CD4-positive, alpha-beta T cell (primary cell): ENCODE measurements around the gene CFAP126. TPM values are rescaled to one million over a fixed set of nuclear protein-coding genes. Genes with fewer than 3 reads are reported as not detected.
"Not testable (repeated sequence)": the region's sequence is repeated elsewhere in the genome, so short reads cannot be mapped to it uniquely, and the experiment has no call there.

Experiments used
- ATAC-seq: fragments of 200-7000 bp; cut with Tn5 transposase; one replicate; pipeline ENCODE4 v1.10.0; 2022; ENCODE audit warnings: mild to moderate bottlenecking; ENCODE audit not compliant: poor library complexity
- CTCF ChIA-PET: fragments of 350-600 bp; sonication (Branson Sonifier 250); formaldehyde crosslinking; loops from one replicate; lab custom pipeline; 2021; ENCODE audit warnings: antibody characterized with exemption, inconsistent platforms; lab: Charles Lee
- POLR2A ChIA-PET: fragments of 350-600 bp; sonication (Branson Sonifier 250); formaldehyde crosslinking; loops from one replicate; lab custom pipeline; 2021; ENCODE audit warnings: antibody characterized with exemption, inconsistent platforms; lab: Charles Lee
- DNase-seq, 14 experiments: peaks; one replicate each; pipeline ENCODE4 v3.0.0-alpha.2; 2013 to 2020; ENCODE audit warnings: mixed read lengths in 2 of 14
- H3K27ac ChIP-seq, 2 donors: one replicate each; pipeline versions ENCODE4 v1.5.1 to v1.7.0; 2013; ENCODE audit warnings: low read length in 2 of 2, low read depth in 1 of 2, mild to moderate bottlenecking in 1 of 2
- H3K27me3 ChIP-seq, 2 experiments: 1 replicate in 1 of 2; 2 replicates in 1 of 2; pipeline versions ENCODE4 v1.6.1 to v1.7.0; 2013; ENCODE audit warnings: low read length in 2 of 2, control low read depth in 1 of 2, mild to moderate bottlenecking in 1 of 2, moderate library complexity in 1 of 2; ENCODE audit not compliant: insufficient read depth in 2 of 2, control insufficient read depth in 1 of 2
- H3K36me3 ChIP-seq: one replicate; pipeline ENCODE4 v1.6.1; 2013; ENCODE audit warnings: low read length, control low read depth; ENCODE audit not compliant: insufficient read depth
- H3K4me1 ChIP-seq: one replicate; pipeline ENCODE4 v1.6.1; 2013; ENCODE audit warnings: low read length, control low read depth; ENCODE audit not compliant: insufficient read depth
- H3K4me3 ChIP-seq: one replicate; pipeline ENCODE4 v1.5.1; 2013; ENCODE audit warnings: mild to moderate bottlenecking, low read length, moderate library complexity
- H3K9me3 ChIP-seq, 2 experiments: 1 replicate in 1 of 2; 2 replicates in 1 of 2; pipeline versions ENCODE4 v1.6.1 to v1.7.0; 2013; ENCODE audit warnings: low read length in 2 of 2, mild to moderate bottlenecking in 2 of 2, control low read depth in 1 of 2, moderate library complexity in 1 of 2; ENCODE audit not compliant: control insufficient read depth in 1 of 2, insufficient read depth in 1 of 2
- H3K27ac Mint-ChIP-seq: one replicate; pipeline ENCODE4 v1.8.0; 2020; ENCODE audit warnings: mixed read lengths
- H3K27me3 Mint-ChIP-seq: one replicate; pipeline ENCODE4 v1.8.0; 2021; ENCODE audit warnings: mixed read lengths
- H3K36me3 Mint-ChIP-seq: one replicate; pipeline ENCODE4 v1.8.0; 2021; ENCODE audit warnings: low read depth, mixed read lengths
- H3K4me1 Mint-ChIP-seq: one replicate; pipeline ENCODE4 v1.8.0; 2021; ENCODE audit warnings: low read depth, mixed read lengths
- H3K4me3 Mint-ChIP-seq: one replicate; pipeline ENCODE4 v1.8.0; 2020; ENCODE audit warnings: mild to moderate bottlenecking, mixed read lengths
- H3K9me3 Mint-ChIP-seq: one replicate; pipeline ENCODE4 v1.8.0; 2020; ENCODE audit warnings: mixed read lengths
- CTCF ChIP-seq: fragments of 200-600 bp; IDR thresholded peaks from one replicate; pipeline ENCODE4 v1.8.0; 2022; ENCODE audit warnings: antibody characterized with exemption, mild to moderate bottlenecking
- intact Hi-C, 2 experiments: fragments of 100-400 bp; cut with DNase I in 1 of 2; cut with micrococcal nuclease in 1 of 2; formaldehyde crosslinking; loops; one replicate each; pipeline versions ENCODE4 v1.15.1 to v1.9.0; 2023 to 2025; cut with DNase I, micrococcal nuclease
- polyA plus RNA-seq, 2 donors: library from polyadenylated mRNA; unstranded; fragments of 120-200 nt; gene quantifications; one replicate each; pipeline ENCODE4 v1.2.1, GENCODE V29; 2013
- total RNA-seq, 174 experiments: library from RNA in 2 of 174; stranded (reverse) in 2 of 174; gene quantifications; one replicate each; pipeline ENCODE4 v1.2.3 and lab custom pipeline; 2021 to 2026

Gene CFAP126
- total RNA-seq (not detected), total RNA-seq (lab: John Stamatoyannopoulos, UW) (0 to 0.36 (median 0) reads per million in 172 experiments)
- not detected for polyA plus RNA-seq (2013, experiment 1 of 2)
- polyA plus RNA-seq (2013, experiment 2 of 2): not detected

- TF ChIP-seq CTCF: no peak
- Histone ChIP-seq H3K36me3 (peaks cover 24% of the 10 kb centered on the region), H3K9me3 (no peaks in the 10 kb centered on the region), H3K27ac (peak within 1 kb of the TSS; percentile 27 to 57), H3K27me3 (no peaks in the 10 kb centered on the region), H3K4me3 (no peak within 1 kb of the TSS), H3K4me1 (no peaks in the 10 kb centered on the region)
- ATAC-seq (peak; percentile 100), DNase-seq (peak in 10 of 14 experiments; percentile 12 to 88 (median 48))
- H3K4me1 Mint-ChIP-seq: peaks cover 9% of the 10 kb centered on the region
- CTCF ChIA-PET: interaction anchor here (0.8 to 1.5 kb wide), 8 partner anchors 13 to 296 kb away, joined by 3 to 4 read pairs (median 4); partner anchors contain the start of gene PPOX
- no peaks in the 10 kb centered on the region for H3K9me3 Mint-ChIP-seq
- no peak within 1 kb of the TSS for H3K4me3 Mint-ChIP-seq
- peaks cover 31% of the 10 kb centered on the region for H3K36me3 Mint-ChIP-seq
- peak within 1 kb of the TSS; percentile 67 for H3K27ac Mint-ChIP-seq
- no peaks in the 10 kb centered on the region for H3K27me3 Mint-ChIP-seq
- intact Hi-C loops: no loop called here
- POLR2A ChIA-PET: interaction anchor here (1.0 kb wide), 1 partner anchor 22 kb away, joined by 3 read pairs; no protein-coding TSS in a partner anchor
Measured at GRCh38 chr1:161367684-161368400, at the start of gene CFAP126. TSS of gene CFAP126 (minus strand) at chr1:161367876. CDS start at chr1:161367868, 8 bp downstream.

- peaks cover 16% of the 10 kb centered on the region for H3K4me1 ChIP-seq
- H3K27me3 ChIP-seq, H3K36me3 ChIP-seq, H3K36me3 Mint-ChIP-seq, intact Hi-C loops, H3K9me3 ChIP-seq, POLR2A ChIA-PET, CTCF ChIA-PET, H3K27ac ChIP-seq, H3K27me3 Mint-ChIP-seq, ATAC-seq, H3K27ac Mint-ChIP-seq, H3K4me3 ChIP-seq, H3K9me3 Mint-ChIP-seq, DNase-seq, H3K4me3 Mint-ChIP-seq: not testable (repeated sequence)
- H3K4me1 Mint-ChIP-seq: peaks cover 11% of the 10 kb centered on the region
Measured at GRCh38 chr1:161413050-161413449, 45.4 kb upstream of the CFAP126 start.

GRCh38 chr1:161410636-161410970 is 42.9 kb upstream of the CFAP126 start:
- H3K27me3 Mint-ChIP-seq, intact Hi-C loops, ATAC-seq, H3K9me3 Mint-ChIP-seq, H3K27me3 ChIP-seq, H3K4me3 ChIP-seq, H3K9me3 ChIP-seq, CTCF ChIA-PET, H3K4me3 Mint-ChIP-seq, H3K36me3 Mint-ChIP-seq, H3K27ac ChIP-seq, DNase-seq, H3K36me3 ChIP-seq: not testable (repeated sequence)
- POLR2A ChIA-PET: interaction anchor here (1.2 kb wide), 1 partner anchor 10 kb away, joined by 4 read pairs; no protein-coding TSS in a partner anchor
- H3K4me1 ChIP-seq: peaks cover 16% of the 10 kb centered on the region
- peak overlapping the region; percentile 5 for H3K27ac Mint-ChIP-seq
- peaks cover 11% of the 10 kb centered on the region for H3K4me1 Mint-ChIP-seq

GRCh38 chr1:161409848-161410635 is 42.4 kb upstream of the CFAP126 start:
- POLR2A ChIA-PET: interaction anchor here (1.2 kb wide), 1 partner anchor 9 kb away, joined by 4 read pairs; no protein-coding TSS in a partner anchor
- ATAC-seq, CTCF ChIA-PET: not testable (repeated sequence)

More at GRCh38 chr1:161409848-161410635, 42.4 kb upstream of the CFAP126 start:
- intact Hi-C loops: loop anchor here in 1 of 2 experiments (10.0 kb wide), 1 partner anchor 1635 kb away; no protein-coding TSS in a partner anchor
- peak overlapping the region in 1 of 2 donors; percentile 31 for H3K27ac ChIP-seq
- not testable (repeated sequence) for H3K36me3 Mint-ChIP-seq, H3K9me3 ChIP-seq, H3K9me3 Mint-ChIP-seq, H3K27me3 Mint-ChIP-seq, H3K36me3 ChIP-seq, H3K27me3 ChIP-seq
- peaks cover 11% of the 10 kb centered on the region for H3K4me1 Mint-ChIP-seq
- H3K4me3 Mint-ChIP-seq: peak overlapping the region; percentile 21
- peak overlapping the region; percentile 24 for H3K4me3 ChIP-seq
- DNase-seq: peak in 1 of 14 experiments; percentile 78
- peak overlapping the region; percentile 5 for H3K27ac Mint-ChIP-seq
- H3K4me1 ChIP-seq: peaks cover 16% of the 10 kb centered on the region
